NOMO-1 treated with dmso at 0.1 percent for 144 hours (cell line): ENCODE measurements around the gene HOPX.
A peak's percentile ranks its signal among the peaks of the same experiment; 100 is the strongest.
"Not testable (repeated sequence)": the region's sequence is repeated elsewhere in the genome, so short reads cannot be mapped to it uniquely, and the experiment has no call there.

Source experiments
- DNase-seq: peaks from one replicate; lab custom pipeline; 2025; ENCODE audit not compliant: unreplicated experiment; lab: John Stamatoyannopoulos, UW

Gene HOPX

DNA sequence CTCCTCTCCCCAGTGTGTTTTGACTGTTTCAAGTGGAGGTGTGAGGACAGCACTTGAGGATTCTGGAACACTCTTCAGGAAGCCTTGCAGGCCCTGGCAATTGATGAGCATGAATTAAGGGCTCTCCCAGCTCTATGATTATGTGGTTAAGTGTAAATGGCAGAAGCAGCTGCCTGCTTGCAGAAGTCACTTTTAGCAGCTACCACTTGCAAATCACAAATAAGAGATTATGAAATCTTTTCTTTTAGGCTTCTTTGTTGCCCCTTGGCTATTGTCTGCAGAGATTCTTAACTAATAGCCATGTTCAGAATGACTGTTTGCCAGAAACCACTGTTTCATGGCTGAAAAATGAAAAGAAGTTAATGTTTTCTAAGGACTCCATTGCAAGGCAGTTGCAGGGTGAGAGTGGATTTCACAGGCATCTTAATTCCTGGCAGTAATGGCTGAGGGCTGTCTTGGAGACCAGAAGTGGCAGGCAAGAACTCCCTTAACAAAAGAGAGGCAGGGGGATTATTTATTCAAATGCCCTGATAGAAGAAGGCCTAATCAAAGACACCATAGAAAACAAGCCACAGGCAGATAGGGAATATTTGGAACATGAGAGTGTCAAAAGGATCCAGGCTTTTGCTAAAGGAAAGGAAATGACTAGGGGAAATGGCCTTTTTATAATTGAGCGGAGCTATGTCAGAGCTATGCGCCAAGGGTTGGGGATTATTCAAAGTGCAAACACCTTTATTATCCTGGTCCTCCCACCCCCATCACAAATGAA, 8.3 kb upstream of the HOPX start:
- no peak for DNase-seq

GRCh38 chr4:56688094-56688647, 7.1 kb upstream of the HOPX start:
- no peak for DNase-seq

DNA sequence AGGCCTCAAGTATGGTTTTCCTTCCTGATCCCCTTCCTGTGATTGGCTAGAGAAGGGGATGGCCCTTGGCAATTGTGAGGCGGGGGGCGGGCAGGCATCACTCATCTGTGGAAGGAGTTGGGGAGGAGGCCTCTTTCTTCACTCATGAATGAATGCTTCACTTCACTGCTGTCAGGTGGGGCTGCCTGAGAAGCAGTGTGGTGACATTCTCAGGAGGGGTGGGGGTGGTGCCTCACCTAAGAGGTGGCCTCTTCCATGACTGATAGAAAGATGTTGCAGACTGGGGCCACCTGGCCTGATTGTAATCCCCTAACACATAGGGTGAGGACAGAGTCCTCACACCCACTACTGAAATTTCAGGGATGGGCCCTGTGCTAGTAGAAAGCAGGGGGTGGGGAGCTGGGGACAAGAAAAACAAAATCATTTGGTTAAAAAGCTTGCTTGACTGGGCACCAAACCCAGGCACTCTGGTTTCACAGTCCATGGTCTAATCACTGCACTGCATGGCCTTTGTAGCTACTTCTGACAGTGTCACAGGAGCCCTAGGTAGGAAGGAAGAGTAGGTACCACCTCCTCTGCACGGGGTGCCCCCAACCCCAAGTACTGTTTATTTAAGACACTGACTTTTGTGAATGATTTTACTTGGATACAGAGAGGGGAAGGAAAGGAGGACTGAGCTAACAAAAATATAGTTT, 5.6 kb upstream of the HOPX start:
- DNase-seq: no peak

GRCh38 chr4:56684320-56685050, 3.4 kb upstream of the HOPX start:
- DNase-seq: no peak

- no peak for DNase-seq
Observed at GRCh38 chr4:56683455-56683854, 2.4 kb upstream of the HOPX start.

DNA sequence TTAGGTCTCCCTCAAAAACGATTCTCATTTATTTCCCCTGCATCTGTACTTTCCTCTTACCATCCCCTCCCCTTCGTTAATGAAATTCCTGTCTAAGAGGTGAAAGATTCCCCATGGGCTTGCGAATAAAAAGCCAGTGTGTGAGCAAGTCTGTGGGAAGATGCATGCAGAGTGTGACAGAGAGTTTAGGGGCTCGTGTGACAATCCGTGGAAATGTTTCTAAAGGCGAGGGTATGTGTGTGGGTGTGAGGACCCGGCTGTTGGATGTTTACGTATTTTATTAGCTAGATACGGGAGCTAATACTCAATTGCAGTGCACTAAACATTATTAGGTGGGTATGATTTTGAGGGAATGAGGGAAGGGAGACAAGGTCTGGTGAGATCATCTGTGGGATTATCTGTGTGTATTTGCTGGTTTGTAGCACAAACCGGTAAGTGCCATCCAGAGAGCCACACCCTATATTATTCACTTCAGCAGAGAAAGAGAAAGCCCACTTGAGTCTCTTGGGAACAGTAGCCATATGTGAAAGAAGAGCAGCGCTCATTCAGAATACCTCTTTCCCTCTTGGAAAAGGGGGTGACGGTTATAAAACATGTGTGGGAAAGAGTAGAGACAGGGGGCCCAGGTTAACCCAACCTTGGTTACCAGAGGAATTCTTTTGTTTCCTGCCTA, 893 bp upstream of the HOPX start:
- no peak for DNase-seq

DNA sequence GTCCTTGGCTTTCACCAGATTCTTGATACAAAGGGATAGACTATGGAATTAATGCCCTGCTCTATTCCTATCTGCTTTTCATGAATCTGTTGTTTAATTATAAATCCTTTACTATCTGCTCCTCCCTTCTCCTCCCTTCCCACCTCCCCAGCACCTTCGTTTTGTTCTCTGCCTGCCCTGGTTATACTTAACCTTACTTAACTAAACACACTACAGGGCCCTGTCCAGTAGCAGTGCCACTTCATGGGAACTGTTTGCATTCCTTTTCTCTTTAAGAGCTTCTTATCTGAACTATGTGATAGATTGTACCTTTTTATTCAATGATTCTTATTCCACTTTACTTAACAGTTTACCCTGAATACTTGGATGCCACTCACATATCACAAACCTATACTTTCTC, 830 bp downstream of the HOPX start:
- no peak for DNase-seq

- DNase-seq: no peak
Observed at GRCh38 chr4:56677711-56678110, 3.4 kb downstream of the HOPX start.

DNA sequence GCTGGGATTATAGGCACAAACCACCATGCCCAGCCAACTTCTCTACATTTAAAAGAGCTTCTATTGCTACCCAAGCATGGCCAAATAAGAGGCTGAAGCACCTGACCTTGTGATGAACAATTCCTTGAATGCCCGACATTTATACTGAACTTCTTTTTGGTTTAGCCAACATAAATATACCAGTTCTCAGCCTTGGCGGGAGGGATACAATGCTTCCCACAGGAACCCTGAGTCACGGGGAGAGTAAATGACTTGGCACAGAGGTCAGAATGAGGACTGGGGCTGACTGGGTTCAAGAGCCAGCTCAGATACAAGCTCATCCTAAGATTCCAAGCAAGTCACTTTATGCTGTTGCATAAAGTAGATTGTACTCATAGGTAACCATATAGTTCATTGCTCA, 6.1 kb downstream of the HOPX start:
- DNase-seq: no peak

DNA sequence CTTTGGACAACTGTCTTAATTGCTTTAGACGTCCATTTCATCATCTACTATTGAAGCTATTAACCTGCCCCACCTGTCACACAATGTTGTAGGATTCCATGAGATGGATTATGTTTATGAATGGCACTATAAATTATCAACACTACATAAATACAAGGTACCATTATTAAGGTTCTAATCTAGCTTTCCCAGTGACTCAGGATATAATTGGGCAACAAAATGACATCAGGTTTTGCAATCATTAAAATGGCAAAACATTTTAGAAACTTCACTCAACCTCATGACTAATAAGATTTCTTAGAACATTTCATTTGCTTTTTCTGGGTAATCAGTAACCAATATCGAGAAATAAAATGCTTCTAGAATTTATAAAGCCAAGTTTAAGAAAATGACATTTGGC, 9.2 kb downstream of the HOPX start:
- DNase-seq: no peak

GRCh38 chr4:56671373-56671772, 9.7 kb downstream of the HOPX start:
- DNase-seq: no peak

GRCh38 chr4:56668267-56668666, 12.8 kb downstream of the HOPX start:
- no peak for DNase-seq

GRCh38 chr4:56667396-56667795, 13.7 kb downstream of the HOPX start:
- not testable (repeated sequence) for DNase-seq

GRCh38 chr4:56666279-56666678, 14.8 kb downstream of the HOPX start:
- no peak for DNase-seq

DNA sequence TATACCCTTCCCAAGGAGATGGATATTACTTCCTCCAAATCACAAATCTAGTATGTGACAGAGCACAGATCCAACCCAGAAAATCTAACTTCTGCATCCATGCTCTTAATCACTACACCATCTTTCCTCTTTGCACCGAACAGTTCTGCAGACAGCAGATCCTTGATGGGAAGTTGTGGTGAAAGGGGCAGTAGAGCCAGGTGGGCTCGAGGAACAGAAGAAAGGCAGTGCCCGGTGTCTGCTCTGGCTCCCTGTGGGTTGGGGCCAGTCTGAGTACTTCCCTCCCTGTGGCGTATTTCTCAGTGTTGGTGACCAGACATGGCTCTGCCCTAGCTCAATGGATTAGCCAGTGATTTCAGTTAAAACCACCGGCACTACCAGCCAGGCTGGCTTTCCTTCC, 15.3 kb downstream of the HOPX start:
- no peak for DNase-seq

DNA sequence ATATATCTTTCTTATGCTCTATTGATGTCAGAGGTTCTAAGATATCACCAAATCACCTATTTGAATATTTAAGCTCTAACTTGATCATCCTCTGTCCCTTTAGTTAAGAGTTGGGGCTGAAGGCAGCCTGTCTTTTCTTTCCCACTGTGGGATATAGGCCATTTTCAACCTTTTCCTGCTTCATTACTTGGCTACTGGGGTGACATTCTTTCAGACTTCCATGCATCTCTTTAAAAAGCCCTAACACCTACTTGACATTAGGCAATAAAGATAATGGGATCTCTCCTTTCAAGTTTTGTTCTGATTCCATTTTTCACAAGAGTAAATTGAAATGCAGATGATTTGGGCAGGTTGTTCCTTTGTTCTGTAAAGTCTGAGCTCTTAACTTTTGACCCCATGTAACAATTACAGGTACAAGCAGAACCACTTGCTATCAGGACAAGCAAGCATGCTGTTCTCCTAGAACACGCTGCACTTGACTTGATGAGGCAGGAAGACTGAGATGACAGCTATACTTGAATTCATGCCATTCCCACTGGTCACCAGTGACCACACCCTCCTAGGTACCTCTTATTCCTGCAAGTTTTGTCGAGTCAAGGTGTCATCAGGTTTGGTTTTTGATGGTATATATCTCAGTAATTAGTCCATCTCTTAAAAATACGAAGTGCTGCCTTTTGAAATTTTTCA, 18.2 kb downstream of the HOPX start:
- DNase-seq: no peak

- DNase-seq: no peak
Observed at GRCh38 chr4:56659946-56660345, 21.1 kb downstream of the HOPX start.

GRCh38 chr4:56658528-56658927, 22.6 kb downstream of the HOPX start:
- no peak for DNase-seq

DNA sequence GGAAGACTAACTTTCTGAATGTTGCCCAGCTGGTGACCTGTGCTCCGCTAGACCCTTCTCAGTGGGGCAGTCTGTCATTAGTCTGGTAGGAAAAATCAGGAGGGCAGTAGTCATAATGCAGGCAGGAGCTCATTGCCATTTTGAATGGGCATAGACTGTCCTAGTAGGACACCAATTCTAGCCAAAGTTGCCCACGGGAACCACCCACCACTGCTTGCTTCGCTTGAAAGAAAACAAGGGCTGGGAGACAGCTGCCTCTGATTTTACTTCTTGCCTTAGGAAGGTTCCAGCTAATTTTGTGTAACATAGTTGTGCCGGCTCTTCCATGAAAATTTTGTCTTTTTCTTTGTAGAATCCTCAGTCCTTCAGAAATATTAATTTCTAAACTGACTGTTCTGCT, 23.3 kb downstream of the HOPX start:
- no peak for DNase-seq

- no peak for DNase-seq
Observed at GRCh38 chr4:56657128-56657527, 24.0 kb downstream of the HOPX start.

GRCh38 chr4:56656346-56656643, 24.8 kb downstream of the HOPX start:
- peak; percentile 34 for DNase-seq
